GM21576 (cell line): ENCODE results near the gene CFAP73.
"Not testable (repeated sequence)": the region's sequence is repeated elsewhere in the genome, so short reads cannot be mapped to it uniquely, and the experiment has no call there.

Source experiments
- ATAC-seq: cut with Tn5 transposase; IDR thresholded peaks from one replicate; pipeline ENCODE4 v1.9.1; 2021; ENCODE audit warnings: mild to moderate bottlenecking, moderate library complexity; ENCODE audit not compliant: unreplicated experiment

The CFAP73 gene

GRCh38 chr12:113141716-113142115 lies 7.8 kb upstream of the CFAP73 start:
- ATAC-seq: not testable (repeated sequence)

DNA sequence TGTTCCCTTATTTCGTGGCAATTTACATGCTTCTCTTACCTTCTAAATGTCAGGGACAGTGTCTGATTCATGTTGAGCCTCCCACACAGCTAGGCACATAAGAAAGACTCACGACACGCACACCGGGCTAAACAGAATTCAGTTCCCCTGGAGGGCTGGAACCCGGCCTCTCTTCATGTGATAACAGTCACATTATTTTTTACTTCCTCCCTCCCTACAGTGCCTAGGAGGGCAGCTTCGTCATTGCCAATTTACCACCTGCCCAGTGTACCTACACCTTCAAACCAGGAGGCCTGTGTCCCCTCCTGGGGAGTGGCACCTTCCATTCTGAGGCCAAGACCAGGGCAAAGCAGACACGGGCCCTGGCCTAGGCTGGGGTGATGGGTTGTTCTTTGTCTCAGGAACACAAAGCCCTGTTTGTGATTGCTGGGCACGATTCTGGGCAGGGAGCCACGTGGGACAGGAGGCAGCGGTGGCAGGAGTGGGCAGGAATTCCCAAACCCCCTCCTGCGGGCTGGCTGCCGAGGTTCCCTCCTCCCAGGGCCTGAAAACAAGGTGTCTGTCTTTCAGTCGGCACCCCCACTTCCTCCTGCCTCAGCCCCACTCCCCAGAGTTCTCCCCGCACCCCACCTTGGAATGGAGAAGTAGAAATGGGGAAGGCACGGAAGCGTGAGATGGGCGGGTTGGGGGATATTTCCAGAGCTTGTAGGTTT lies 7.2 kb upstream of the CFAP73 start:
- ATAC-seq: no peak

- ATAC-seq: no peak
These were observed 6.6 kb upstream of the CFAP73 start for GRCh38 chr12:113142886-113143332.

DNA sequence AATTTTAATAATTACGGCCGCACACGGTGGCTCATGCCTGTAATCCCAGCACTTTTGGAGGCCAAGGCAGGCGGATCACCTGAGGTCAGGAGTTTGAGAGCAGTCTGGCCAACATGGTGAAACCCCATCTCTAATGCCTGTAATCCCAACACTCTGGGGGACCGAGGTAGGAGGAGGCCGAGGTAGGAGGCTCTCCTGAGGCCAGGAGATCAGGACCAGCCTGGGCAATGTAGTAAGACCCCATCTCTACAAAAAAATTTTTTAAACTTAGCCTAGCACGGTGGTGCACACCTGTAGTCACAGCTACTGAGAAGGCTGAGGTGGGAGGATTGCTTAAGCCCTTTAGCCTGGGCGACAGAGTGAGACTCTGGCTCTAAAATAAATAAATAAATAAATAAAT lies 5.6 kb upstream of the CFAP73 start:
- ATAC-seq: no peak

GRCh38 chr12:113144806-113145205 lies 4.7 kb upstream of the CFAP73 start:
- no peak for ATAC-seq

DNA sequence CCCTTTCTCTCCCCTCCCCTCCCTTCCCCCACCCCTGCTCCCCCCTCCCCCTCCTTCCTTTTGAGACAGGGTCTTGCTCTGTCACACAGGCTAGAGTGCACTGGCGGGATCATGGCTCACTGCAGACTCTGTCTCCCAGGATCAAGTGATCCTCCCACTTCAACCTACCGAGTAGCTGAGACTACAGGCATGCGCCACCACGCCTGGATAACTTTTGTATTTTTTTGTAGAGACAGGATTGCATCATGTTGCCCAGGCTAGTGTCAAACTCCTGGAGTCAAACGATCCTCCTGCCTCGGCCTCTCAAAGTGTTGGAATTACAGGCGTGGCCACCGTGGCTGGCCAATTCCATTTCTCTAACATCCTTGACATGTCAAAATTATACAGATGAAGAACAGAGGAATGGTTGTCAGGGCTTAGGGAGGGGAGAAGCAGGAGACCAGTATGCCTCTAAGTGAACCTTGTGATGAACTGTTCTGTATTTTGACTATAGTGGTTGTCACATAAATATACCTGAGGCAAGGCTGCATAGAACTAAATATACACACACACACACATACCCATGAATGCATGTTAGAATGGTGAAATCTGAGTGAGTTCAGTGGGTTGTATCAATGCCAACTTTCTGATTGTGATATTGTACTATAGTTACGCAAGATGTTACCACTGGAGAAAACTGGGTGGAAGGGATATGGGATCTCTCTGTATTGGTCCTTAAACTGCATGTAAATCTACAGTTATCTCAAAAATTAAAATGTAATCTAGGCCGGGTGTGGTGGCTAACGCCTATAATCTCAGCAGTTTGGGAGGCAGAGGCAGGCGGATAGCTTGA lies 3.6 kb upstream of the CFAP73 start:
- ATAC-seq: no peak

DNA sequence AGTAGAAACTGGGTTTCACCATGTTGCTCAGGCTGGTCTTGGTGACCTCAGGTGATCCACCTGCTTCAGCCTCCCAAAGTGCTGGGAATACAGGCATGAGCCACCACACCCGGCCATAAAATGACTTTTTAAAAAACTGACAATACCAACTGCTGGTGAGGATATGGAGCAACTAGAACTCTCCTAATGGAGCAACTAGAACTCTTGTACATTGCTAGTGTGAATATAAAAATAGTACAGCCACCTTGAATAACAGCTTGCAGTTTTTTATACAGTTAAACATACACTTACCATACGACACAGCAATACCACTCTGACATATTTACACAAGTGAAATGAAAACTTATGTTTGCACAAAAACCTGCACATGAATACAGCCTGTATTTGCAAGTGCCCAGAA lies 2.5 kb upstream of the CFAP73 start:
- no peak for ATAC-seq

DNA sequence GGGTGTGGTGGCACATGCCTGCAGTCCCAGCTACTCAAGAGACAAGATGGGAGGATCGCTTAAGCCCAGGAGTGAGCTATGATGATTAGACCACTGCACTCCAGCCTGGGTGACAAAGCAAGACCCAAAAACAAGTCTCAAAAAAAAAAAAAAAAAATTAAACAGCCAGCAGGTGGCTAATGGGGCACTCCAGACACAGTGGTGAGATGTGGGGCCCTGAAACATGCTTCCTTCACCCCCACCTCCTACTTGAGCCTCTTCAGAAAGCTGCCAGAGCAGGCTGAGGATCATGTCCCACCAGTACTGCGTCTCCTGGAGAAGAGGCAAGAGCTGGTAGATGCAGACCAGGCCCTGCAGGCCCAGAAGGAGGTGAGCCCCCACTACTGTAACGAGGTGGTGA lies 2.1 kb downstream of the CFAP73 start:
- ATAC-seq: no peak

- no peak for ATAC-seq
These were observed 2.8 kb downstream of the CFAP73 start for GRCh38 chr12:113152196-113152834.

GRCh38 chr12:113152835-113153814 lies 3.6 kb downstream of the CFAP73 start:
- peak; percentile 70 for ATAC-seq

DNA sequence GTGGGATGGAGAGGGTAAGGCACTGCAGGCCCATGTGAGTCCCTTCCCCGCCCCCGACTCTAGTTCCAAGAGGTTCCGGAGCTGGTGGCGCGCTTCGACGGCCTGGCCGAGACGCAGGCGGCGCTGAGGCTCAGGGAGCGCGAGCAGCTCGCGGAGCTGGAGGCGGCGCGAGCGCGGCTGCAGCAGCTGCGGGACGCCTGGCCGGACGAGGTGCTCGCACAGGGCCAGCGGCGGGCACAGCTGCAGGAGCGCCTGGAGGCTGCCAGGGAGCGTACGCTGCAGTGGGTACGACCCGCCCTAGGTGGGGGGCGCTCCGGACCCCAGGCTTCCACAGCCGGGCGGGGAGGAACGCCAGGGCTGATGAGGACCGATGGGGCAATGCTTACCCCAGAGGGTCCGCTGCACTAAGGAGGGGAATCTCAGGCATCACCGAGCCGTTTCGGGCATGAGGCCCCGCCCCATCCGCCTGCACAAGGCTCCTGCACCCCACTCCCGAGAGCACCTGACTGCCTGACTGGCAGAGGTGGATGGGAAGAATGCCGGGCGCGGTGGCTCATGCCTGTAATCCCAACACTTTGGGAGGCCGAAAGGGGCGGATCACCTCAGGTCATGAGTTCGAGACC lies 4.9 kb downstream of the CFAP73 start:
- no peak for ATAC-seq

- ATAC-seq: no peak
These were observed 5.5 kb downstream of the CFAP73 start for GRCh38 chr12:113155060-113155459.

DNA sequence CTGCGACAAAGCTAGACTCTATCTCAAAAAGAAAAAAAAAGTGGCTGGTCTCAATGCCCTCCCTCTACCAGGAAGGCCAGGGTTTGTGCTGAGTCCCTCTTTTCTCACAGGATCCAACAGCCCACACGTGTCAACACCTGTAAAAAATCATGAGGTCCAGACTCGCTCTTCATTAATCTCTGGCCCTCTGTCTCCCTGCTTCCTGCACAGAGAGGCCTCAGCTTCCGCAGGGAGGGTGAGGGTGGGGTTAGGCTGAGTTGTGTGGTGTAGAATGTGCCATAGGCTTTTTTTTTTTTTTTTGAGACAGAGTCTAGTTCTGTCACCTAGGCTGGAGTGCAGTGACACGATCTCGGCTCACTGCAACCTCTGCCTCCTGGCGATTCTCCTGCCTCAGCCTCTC lies 6.1 kb downstream of the CFAP73 start:
- ATAC-seq: no peak

GRCh38 chr12:113157218-113157859 lies 7.8 kb downstream of the CFAP73 start:
- no peak for ATAC-seq

DNA sequence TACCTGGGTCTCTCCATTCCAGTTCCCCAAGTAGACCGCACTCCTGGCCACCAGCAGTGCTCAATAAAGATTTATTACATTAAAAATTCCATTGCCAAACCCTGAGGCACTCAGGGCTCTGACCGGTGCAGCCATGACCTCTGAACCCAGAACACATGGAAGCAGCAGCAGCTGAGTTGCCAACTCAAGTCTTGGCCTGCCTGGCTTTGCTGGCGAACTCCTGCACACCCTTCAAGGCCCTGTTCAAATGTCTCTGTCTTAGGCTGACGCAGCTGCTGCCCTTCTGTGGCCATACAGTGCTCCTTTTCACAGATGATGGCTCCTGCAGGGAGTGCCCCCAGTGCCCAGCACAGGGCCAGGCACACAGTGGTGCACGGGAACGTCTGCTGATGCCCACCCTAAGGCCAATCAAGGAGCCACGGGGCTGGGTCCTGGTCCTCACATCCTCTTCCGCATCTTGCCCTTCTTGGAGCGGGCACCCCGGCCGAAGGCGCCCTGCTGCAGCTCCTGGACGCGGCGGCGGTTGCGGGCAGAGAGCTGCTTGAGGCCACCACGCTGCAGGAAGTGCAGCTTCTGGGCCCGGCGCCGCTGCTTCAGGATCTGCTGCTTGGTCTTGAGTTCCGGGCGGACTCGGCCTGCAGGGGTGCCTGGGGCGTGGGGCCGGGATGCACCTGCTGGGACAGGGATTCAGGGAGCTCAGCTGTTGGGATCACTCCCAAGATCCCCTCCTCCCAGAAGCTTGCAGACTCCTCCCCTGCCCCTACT lies 9.1 kb downstream of the CFAP73 start:
- no peak for ATAC-seq

GRCh38 chr12:113159937-113160336 lies 10.4 kb downstream of the CFAP73 start:
- no peak for ATAC-seq

GRCh38 chr12:113161415-113162016 lies 12.0 kb downstream of the CFAP73 start:
- ATAC-seq: no peak
